Tibial nerve (tissue), 4 donors: ENCODE results near the gene BOLA1.

Experiments used
- EP300 ChIP-seq, 2 donors: sonication (generic); formaldehyde crosslinking; IDR thresholded peaks; one replicate each; pipeline ENCODE4 v1.6.1; 2017; ENCODE audit warnings: antibody characterized with exemption in 2 of 2, mild to moderate bottlenecking in 1 of 2
- POLR2A ChIP-seq, 2 donors: fragments of 450-650 bp; IDR thresholded peaks; one replicate each; pipeline ENCODE4 v1.6.1; 2017; ENCODE audit warnings: antibody characterized with exemption in 2 of 2, mild to moderate bottlenecking in 2 of 2, moderate library complexity in 2 of 2
- TF ChIP-seq, protein P1 (sequence below), 5 experiments: fragments of 200-600 bp in 3 of 5; fragments of 450-650 bp in 2 of 5; sonication (generic) in 3 of 5; IDR thresholded peaks; one replicate each; pipeline ENCODE4 v1.5.1; 2016 to 2019; ENCODE audit warnings: antibody characterized with exemption in 5 of 5, mild to moderate bottlenecking in 3 of 5, moderate library complexity in 2 of 5

DNA sequence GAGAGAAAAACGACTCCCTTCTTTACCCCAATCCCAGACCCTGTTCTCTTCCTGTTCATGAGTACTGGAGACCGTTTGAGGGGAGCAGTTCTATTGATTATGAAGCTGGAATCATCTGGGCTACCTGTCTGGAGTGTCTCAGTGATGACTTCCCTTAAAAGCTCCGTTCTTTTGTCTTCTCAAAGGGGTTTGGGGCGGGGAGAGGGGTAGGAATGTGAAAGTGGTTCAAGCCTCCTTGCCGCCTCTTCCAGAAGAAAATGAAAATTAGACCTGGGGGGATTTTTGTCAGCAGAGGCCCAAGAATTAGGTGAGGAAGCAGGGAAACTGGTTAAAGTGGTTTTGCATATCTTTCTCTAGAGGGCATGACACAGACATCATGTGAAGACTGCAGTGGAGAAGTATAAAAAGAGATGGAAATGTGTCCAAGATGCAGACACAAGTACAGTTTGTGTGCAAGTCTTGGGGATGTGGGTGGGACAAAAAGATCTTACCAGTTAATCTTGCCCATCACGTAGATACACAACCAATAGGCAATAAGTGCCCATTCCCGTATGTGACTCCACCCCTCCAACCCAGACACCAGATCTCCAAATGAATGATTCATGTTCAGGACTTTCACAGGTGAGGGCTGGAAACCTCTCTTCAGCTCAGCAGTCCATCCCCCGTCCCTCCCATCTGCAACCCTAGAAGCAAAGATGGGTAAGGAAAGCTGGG, 37.8 kb downstream of the BOLA1 start:
- TF ChIP-seq, protein P1, sequence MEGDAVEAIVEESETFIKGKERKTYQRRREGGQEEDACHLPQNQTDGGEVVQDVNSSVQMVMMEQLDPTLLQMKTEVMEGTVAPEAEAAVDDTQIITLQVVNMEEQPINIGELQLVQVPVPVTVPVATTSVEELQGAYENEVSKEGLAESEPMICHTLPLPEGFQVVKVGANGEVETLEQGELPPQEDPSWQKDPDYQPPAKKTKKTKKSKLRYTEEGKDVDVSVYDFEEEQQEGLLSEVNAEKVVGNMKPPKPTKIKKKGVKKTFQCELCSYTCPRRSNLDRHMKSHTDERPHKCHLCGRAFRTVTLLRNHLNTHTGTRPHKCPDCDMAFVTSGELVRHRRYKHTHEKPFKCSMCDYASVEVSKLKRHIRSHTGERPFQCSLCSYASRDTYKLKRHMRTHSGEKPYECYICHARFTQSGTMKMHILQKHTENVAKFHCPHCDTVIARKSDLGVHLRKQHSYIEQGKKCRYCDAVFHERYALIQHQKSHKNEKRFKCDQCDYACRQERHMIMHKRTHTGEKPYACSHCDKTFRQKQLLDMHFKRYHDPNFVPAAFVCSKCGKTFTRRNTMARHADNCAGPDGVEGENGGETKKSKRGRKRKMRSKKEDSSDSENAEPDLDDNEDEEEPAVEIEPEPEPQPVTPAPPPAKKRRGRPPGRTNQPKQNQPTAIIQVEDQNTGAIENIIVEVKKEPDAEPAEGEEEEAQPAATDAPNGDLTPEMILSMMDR (IDR thresholded peaks at IDR 0.05): no peak
- TF ChIP-seq POLR2A (IDR thresholded peaks at IDR 0.05) (no peak), EP300 (IDR thresholded peaks at IDR 0.05) (no peak)
